ENCODE results near the gene HOMER1. TPM values are rescaled to one million over a fixed set of nuclear protein-coding genes. Genes with fewer than 3 reads are reported as not detected.

Gene HOMER1
- total RNA-seq, 1 donor from 2014 or later: 20.5 TPM

DNA sequence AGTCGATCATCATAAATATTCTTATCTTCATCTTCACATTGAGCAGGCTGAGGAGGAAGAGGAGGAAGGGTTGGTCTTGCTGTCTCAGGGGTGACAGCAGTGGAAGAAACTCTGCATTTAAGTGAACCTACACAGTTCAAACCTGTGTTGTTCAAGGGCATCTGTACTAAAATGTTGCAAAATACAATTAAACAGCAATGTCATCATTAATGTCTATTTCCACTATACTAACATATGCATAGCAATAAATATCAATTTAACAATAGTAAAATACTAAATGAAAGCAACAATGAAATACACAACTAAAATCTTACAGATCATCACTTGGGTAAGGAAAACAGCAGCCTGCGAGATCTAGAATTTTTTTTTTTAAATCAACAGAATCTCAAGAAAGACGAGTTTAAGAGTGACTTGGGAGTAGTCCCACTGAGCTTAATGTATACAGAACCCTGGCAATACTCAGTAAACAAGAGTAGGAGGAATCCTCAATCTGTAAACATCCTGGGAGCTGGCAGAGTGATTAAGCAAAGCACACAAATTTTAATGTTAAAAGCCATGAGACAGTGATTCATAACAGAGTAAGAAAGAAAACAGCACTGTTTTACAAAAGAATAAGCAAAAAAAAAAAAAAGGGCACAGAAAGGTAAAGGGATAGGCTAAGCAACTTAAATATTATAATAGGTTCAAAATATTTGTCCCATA is 10.0 kb downstream of the HOMER1 start:
- H3K36me3 ChIP-seq (ENCODE audit: control insufficient read depth, insufficient read depth, low read length): no peaks in the 10 kb centered on the region
- FAIRE-seq (no peak), DNase-seq (ENCODE audit: low read depth) (peak; percentile 75)
- H3K27me3 ChIP-seq (ENCODE audit: control insufficient read depth, insufficient read depth, low read length): no peaks in the 10 kb centered on the region
- TF ChIP-seq, protein P1, sequence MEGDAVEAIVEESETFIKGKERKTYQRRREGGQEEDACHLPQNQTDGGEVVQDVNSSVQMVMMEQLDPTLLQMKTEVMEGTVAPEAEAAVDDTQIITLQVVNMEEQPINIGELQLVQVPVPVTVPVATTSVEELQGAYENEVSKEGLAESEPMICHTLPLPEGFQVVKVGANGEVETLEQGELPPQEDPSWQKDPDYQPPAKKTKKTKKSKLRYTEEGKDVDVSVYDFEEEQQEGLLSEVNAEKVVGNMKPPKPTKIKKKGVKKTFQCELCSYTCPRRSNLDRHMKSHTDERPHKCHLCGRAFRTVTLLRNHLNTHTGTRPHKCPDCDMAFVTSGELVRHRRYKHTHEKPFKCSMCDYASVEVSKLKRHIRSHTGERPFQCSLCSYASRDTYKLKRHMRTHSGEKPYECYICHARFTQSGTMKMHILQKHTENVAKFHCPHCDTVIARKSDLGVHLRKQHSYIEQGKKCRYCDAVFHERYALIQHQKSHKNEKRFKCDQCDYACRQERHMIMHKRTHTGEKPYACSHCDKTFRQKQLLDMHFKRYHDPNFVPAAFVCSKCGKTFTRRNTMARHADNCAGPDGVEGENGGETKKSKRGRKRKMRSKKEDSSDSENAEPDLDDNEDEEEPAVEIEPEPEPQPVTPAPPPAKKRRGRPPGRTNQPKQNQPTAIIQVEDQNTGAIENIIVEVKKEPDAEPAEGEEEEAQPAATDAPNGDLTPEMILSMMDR (IDR thresholded peaks at IDR 0.05; ENCODE audit: insufficient read depth, low read length, severe bottlenecking): no peak
- no peak overlapping the region for H3K4me3 ChIP-seq (ENCODE audit: low read depth, low read length)

DNA sequence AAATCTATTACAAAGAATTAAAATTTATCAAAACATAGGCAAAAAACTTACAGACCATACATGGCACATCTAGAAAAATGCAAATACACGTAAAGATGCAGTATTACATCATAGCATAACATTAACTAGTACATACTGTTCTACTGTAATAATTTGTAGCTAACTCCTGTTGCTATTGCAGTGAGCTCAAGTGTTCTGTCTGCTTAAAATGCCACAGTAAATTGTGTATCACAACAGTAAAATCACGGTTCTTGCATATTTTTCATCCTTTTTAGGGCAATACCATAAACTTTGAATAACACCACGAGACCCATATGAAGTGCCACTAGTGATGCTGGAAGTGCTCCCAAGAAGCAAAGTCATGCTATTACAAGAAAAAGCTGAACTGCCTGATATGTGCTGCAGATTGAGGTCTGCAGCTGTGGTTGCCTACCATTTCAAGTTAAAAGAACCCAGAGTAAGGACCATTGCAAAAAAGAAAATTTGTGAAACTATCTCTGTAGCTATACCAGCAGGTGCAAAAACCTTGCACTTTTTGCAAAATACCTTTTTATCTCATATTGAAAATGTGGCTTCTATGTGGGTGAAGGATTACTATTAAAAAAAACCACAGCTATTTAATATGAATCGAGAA is 14.2 kb downstream of the HOMER1 start:
- DNase-seq (ENCODE audit: low read depth) (no peak), FAIRE-seq (no peak)
- no peak overlapping the region for H3K4me3 ChIP-seq (ENCODE audit: low read depth, low read length)
- TF ChIP-seq, protein P1 (IDR thresholded peaks at IDR 0.05; ENCODE audit: insufficient read depth, low read length, severe bottlenecking): no peak
- H3K27me3 ChIP-seq (ENCODE audit: control insufficient read depth, insufficient read depth, low read length): no peaks in the 10 kb centered on the region
- H3K36me3 ChIP-seq (ENCODE audit: control insufficient read depth, insufficient read depth, low read length): no peaks in the 10 kb centered on the region

DNA sequence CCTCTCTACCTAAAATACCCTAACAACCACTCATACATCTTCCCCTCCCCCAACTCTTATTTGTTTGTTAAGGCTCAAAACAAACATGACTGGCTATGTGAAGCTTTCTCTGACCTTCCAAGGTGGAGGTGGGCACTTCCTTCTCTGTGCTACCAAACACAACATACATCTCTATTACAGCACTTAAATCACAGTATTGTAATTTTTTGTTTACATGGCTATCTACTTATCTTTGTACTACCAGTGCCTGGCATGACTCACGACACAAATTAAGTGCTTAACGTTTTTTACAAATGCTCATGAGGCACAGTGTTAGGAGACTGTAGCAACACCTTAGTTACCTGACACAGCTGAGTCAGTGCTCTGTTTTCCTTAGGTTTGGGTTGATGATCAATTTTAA is 18.6 kb downstream of the HOMER1 start:
- Histone ChIP-seq H3K36me3 (ENCODE audit: control insufficient read depth, insufficient read depth, low read length) (no peaks in the 10 kb centered on the region), H3K4me3 (ENCODE audit: low read depth, low read length) (no peak overlapping the region), H3K27me3 (ENCODE audit: control insufficient read depth, insufficient read depth, low read length) (no peaks in the 10 kb centered on the region)
- FAIRE-seq: peak; percentile 13
- TF ChIP-seq, protein P1 (IDR thresholded peaks at IDR 0.05; ENCODE audit: insufficient read depth, low read length, severe bottlenecking): no peak
- peak; percentile 93 for DNase-seq (ENCODE audit: low read depth)

DNA sequence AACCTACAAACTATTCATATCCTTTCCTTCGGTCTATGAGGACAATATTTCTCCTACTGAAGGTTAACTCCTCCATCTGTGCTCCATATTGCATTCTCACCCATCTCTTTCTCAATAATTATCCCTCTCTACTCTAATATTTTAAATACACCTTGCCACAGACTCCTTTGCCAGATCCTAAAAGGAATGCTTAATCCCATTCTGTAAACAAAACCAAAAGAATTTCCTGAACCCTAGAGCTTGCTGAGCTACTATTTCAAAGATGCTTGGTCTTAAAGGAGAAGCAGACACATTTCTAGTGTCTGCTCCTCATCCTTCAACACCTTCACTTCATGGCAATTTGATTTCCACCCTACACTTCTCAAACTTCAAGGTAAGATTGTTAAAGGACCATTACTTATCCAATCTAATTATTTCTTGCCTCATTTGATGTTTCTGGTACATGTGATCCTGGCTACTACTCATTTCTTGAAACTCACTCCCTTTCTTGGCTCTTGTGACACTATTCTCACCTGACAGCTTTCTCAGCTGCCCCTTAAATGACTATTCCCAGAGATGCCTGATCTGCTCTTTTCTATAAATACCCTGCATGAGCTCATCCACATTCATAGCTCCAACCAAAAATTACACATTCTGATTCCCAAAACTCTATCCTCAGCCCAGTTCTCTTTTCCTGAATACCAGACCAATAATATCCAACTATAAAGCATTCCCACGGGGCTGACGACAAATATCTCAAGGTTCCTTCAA is 20.2 kb downstream of the HOMER1 start:
- no peak for FAIRE-seq
- no peaks in the 10 kb centered on the region for H3K36me3 ChIP-seq (ENCODE audit: control insufficient read depth, insufficient read depth, low read length)

DNA sequence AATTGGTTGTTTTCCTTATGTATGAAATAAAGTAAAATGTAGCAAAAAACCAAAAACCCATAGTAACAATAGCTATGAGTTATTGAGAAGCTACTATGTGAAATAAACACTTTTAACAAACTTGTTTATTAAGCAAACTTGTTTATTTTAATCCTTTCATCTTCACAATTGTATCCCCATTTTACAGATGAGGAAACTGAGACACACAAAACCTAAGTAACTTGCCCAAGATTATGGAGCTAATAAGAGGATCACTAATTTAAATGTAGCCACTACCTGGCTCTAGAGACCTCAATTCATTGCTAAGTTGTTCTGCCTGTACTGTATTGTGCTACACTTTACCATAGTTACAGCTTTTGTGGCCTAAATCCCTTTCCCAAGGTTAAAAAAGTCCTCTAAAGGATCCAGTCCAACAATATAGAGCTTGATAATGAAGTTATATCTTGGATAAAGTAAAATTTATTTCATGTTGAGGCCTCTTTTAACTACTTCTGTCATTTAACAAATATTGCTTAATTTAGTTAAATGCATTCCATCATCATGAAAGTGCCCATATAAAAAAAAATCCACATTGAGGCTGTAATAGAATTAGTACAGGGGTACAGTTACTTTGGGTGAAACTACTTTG is 22.1 kb downstream of the HOMER1 start:
- no peaks in the 10 kb centered on the region for H3K36me3 ChIP-seq (ENCODE audit: control insufficient read depth, insufficient read depth, low read length)
- TF ChIP-seq, protein P1 (IDR thresholded peaks at IDR 0.05; ENCODE audit: insufficient read depth, low read length, severe bottlenecking): no peak
- FAIRE-seq: no peak
- no peaks in the 10 kb centered on the region for H3K27me3 ChIP-seq (ENCODE audit: control insufficient read depth, insufficient read depth, low read length)
- H3K4me3 ChIP-seq (ENCODE audit: low read depth, low read length): no peak overlapping the region
- no peak for DNase-seq (ENCODE audit: low read depth)

More for the DNA sequence above, 20.2 kb downstream of the HOMER1 start:
- Histone ChIP-seq H3K27me3 (ENCODE audit: control insufficient read depth, insufficient read depth, low read length) (no peaks in the 10 kb centered on the region), H3K4me3 (ENCODE audit: low read depth, low read length) (no peak overlapping the region)
- no peak for DNase-seq (ENCODE audit: low read depth)
- TF ChIP-seq, protein P1 (IDR thresholded peaks at IDR 0.05; ENCODE audit: insufficient read depth, low read length, severe bottlenecking): no peak
